Calu3 (cell line): ENCODE results near the gene UCN2. TPM values are rescaled to one million over a fixed set of nuclear protein-coding genes. Genes with fewer than 3 reads are reported as not detected.
A peak's percentile ranks its signal among the peaks of the same experiment; 100 is the strongest.

Experiments used
- BruUV-seq: library from RNA; stranded (reverse); fragments of 400-500 nt; replicated peaks from 2 replicates; lab custom pipeline; 2021; lab: Mats Ljungman, UMichigan
- CTCF ChIA-PET: fragments of 300-600 bp; sonication (Branson Sonifier 250); formaldehyde crosslinking; loops from one replicate; lab custom pipeline; 2022; ENCODE audit warnings: antibody characterized with exemption; lab: Charles Lee
- DNase-seq: peaks from one replicate; pipeline ENCODE4 v3.0.0; 2022
- H3K27ac Mint-ChIP-seq: one replicate; pipeline ENCODE4 v1.8.0; 2022; ENCODE audit warnings: mixed read lengths; ENCODE audit not compliant: unreplicated experiment
- H3K27me3 Mint-ChIP-seq: one replicate; pipeline ENCODE4 v1.8.0; 2022; ENCODE audit warnings: mixed read lengths; ENCODE audit not compliant: unreplicated experiment
- H3K36me3 Mint-ChIP-seq: one replicate; pipeline ENCODE4 v1.8.0; 2022; ENCODE audit warnings: mild to moderate bottlenecking, moderate library complexity, mixed read lengths; ENCODE audit not compliant: insufficient read depth, unreplicated experiment
- H3K4me1 Mint-ChIP-seq: one replicate; pipeline ENCODE4 v1.8.0; 2022; ENCODE audit warnings: mild to moderate bottlenecking, low read depth, mixed read lengths; ENCODE audit not compliant: unreplicated experiment
- H3K4me3 Mint-ChIP-seq: one replicate; pipeline ENCODE4 v1.8.0; 2022; ENCODE audit warnings: mild to moderate bottlenecking, low read depth, moderate library complexity, mixed read lengths; ENCODE audit not compliant: unreplicated experiment
- H3K9me3 Mint-ChIP-seq: one replicate; pipeline ENCODE4 v1.8.0; 2022; ENCODE audit warnings: low read depth, mixed read lengths; ENCODE audit not compliant: unreplicated experiment
- CTCF ChIP-seq: fragments of 200-600 bp; IDR thresholded peaks from one replicate; pipeline ENCODE4 v1.8.0; 2022; ENCODE audit warnings: antibody characterized with exemption; ENCODE audit not compliant: unreplicated experiment
- intact Hi-C: fragments of 100-400 bp; cut with micrococcal nuclease; formaldehyde crosslinking; loops from one replicate; pipeline ENCODE4 v1.10.0; 2022; ENCODE audit not compliant: unreplicated experiment
- total RNA-seq: library from RNA; stranded (reverse); gene quantifications from 2 replicates; pipeline ENCODE4 v1.2.3, GENCODE V29; 2022

Gene UCN2
- total RNA-seq, 1 experiment from 2014 or later: 0.94 TPM

GRCh38 chr3:48555949-48556795 lies 7.4 kb downstream of the UCN2 start:
- Mint-ChIP-seq H3K36me3 (peaks cover 17% of the 10 kb centered on the region), H3K27ac (peak overlapping the region; percentile 72), H3K4me3 (peak overlapping the region; percentile 84), H3K4me1 (peaks cover 22% of the 10 kb centered on the region), H3K9me3 (no peaks in the 10 kb centered on the region), H3K27me3 (no peaks in the 10 kb centered on the region)
- CTCF ChIA-PET: interaction anchor here (0.6 to 1.8 kb wide), 5 partner anchors 50 to 291 kb away, joined by 3 to 7 read pairs (median 5); no protein-coding TSS in a partner anchor
- DNase-seq: no peak
- no peak for TF ChIP-seq CTCF
- BruUV-seq: no TSS peak
- intact Hi-C loops: no loop called here

DNA sequence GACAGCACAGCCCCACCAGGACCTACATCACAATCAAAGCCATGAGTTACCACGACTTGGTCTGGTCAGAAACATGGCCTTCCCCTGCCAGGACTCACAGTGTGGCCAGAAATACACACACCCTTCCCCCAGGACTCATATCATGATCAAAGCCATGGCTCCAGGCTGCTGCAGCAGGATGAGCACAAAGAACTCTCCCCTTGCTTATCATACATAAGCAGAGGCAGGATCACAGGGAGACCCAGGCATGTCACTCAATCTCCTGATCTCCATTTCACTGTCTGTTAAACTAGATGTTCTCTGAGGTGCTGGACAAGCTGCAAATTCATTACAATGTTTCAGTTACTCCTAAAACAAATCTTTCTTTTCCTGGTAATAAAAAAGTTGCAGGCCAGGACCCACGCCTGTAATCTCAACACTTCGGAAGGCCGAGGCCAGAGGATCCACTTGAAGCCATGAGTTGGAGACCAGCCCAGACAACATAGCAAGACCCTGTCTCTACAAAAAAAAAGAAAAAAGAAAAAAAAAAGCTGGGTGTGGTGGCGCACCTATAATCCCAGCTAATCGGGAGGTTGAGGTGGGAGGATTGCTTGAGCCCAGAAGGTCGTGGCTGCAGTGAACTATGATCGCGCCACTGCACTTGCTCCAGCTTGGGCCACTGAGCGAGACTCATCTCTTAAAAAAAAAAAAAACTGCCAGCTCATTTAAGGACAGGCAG lies 8.2 kb downstream of the UCN2 start:
- intact Hi-C loops: no loop called here
- DNase-seq: no peak
- Mint-ChIP-seq H3K9me3 (no peaks in the 10 kb centered on the region), H3K27me3 (no peaks in the 10 kb centered on the region), H3K27ac (no peak overlapping the region), H3K4me1 (peaks cover 22% of the 10 kb centered on the region), H3K4me3 (peak overlapping the region; percentile 84), H3K36me3 (peaks cover 17% of the 10 kb centered on the region)
- BruUV-seq: no TSS peak
- CTCF ChIA-PET: interaction anchor here (0.6 to 1.8 kb wide), 3 partner anchors 49 to 292 kb away, joined by 4 to 7 read pairs (median 5); no protein-coding TSS in a partner anchor
- no peak for TF ChIP-seq CTCF

GRCh38 chr3:48553886-48554845 lies 9.4 kb downstream of the UCN2 start:
- H3K27ac Mint-ChIP-seq: no peak overlapping the region
- no peak for DNase-seq

More at GRCh38 chr3:48553886-48554845, 9.4 kb downstream of the UCN2 start:
- Mint-ChIP-seq H3K9me3 (no peaks in the 10 kb centered on the region), H3K4me3 (no peak overlapping the region), H3K36me3 (peaks cover 17% of the 10 kb centered on the region), H3K4me1 (peaks cover 15% of the 10 kb centered on the region), H3K27me3 (no peaks in the 10 kb centered on the region)
- no peak for TF ChIP-seq CTCF
- CTCF ChIA-PET: interaction anchor here (0.7 kb wide), 3 partner anchors 58 to 1409 kb away, joined by 3 to 4 read pairs (median 3); no protein-coding TSS in a partner anchor
- intact Hi-C loops: no loop called here
- TSS peak; percentile 52 for BruUV-seq
